ENCODE results near the gene AP5S1.
A peak's percentile ranks its signal among the peaks of the same experiment; 100 is the strongest.

AP5S1 gene

DNA sequence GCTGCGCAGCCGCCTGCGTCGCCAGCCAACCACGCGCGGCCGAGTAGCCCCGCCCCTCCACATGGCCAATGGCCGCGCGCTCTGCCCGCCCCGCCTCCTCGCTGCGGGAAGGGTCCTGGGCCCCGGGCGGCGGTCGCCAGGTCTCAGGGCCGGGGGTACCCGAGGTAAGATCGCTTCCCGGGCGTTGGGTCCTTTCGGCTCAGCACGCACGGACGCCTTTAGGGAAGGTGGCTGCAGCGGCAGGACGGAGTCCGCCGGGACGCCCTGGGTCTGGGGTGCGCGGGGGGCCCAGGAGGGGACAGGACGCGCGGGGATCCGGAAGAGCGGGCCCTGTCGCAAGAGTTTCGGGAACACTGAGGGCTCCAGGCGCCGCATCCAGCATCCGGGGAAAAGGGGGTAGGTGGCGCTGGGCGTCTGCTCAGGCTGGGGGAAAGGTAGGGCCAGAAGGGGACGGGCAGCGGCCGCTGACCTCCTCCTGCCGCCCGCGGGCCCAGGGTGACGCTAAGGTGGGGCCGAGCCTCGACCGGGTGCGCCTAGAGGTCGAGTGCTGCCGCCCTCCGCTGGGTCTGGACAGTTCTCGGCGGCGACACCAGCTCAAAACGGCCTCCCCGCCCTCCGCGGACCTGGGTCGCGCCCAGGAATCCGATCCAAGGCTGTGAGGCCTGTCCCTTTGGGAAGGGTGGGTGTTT is 26.5 kb downstream of the AP5S1 start, which contains the start of gene MAVS:
MAVS (plus strand) TSS at position 95 of the 689 bp plus-strand sequence. CDS start 7,791 bp downstream, outside the sequence.
- peak; percentile 89 to 90 for DNase-seq

DNA sequence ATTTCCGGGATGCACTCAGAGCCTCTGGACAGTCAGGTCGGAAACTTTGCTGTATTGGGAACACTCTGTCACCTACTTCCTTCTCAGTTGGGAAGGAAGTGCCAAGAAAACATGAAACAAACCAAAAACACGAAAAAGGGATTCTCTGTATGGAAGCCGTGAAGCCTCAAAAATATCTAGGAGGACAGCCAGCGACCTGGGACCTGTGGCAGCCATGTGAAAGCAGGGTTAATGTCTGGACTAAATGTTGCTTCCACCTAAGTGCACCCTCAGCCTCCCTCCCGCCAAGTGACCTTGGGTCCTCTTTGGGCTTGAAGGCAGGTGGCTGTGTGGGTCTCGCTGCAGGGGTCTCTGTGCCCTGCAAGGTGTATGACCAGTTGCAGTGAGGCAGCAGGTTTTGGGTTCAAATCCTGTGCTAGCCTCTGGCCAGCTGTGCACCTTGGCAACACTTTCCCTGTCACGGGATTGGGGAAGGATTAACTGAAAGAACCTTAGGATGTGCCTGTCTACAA is 27.1 kb downstream of the AP5S1 start:
- DNase-seq = peak in 1 of 2 experiments; percentile 11

DNA sequence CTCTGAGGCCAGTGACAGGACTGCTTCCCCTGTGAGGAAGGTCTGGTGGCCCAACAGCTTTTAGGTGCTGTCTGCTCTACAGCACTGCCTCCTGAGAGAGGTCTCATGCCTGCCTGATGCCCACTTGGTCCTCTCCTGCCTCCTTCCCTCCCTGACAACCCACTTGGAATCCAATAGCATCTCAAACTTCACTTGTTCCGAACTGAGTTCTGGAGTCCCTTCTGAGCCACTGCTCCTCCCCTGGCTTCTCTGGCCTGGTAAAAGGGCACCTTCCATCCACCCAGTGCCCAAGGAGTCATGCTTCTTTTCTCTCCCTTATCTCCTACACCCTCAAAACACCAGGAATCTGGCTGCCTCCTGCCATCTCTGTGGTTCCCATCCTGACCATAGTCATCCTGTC is 28.2 kb downstream of the AP5S1 start:
- DNase-seq = no peak

DNA sequence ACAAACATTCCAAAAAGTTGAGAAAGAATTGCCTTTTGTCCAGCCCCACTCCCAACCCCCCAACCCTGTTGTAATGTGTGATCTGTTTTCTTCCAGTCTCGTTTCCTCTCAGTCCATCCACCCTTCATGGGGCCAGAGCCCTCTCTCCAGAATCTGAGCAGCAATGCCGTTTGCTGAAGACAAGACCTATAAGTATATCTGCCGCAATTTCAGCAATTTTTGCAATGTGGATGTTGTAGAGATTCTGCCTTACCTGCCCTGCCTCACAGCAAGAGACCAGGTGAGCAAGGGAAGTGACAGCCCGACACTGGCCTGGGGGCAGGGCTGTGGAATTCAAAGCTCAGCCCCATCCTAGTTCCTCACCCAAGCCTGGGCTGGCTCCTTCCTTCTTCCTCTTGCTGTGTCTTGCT is 34.1 kb downstream of the AP5S1 start:
- DNase-seq = no peak

DNA sequence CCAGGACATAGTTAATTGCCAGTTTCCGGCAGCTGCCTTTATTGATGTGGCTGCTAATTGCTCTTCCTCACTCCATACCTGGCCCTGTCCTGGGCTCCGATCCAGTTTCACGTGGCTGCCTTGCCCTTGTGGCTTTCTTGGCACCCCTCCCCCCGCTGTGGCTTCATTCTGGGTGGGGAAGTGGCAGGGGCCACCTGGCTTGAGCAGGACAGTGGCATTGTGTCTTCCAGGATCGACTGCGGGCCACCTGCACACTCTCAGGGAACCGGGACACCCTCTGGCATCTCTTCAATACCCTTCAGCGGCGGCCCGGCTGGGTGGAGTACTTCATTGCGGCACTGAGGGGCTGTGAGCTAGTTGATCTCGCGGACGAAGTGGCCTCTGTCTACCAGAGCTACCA is 37.1 kb downstream of the AP5S1 start:
- no peak for DNase-seq

DNA sequence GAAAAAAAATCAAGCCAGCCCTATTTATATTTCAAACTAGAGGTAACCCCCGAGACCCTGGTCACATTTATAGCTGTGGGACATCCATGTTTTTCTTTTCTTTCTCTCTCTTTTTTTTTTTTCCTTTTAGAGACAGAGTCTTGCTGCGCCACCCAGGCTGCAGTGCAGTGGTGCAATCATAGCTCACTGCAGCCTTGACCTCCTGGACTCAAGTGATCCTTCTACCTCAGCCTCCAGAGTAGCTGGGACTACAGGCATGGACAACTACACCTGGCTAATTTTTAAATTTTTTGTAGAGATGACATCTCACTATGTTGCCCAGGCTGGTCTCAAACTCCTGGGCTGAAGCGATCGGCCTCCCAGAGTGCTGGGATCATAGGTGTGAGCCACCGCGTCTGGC is 38.3 kb downstream of the AP5S1 start:
- DNase-seq = no peak

DNA sequence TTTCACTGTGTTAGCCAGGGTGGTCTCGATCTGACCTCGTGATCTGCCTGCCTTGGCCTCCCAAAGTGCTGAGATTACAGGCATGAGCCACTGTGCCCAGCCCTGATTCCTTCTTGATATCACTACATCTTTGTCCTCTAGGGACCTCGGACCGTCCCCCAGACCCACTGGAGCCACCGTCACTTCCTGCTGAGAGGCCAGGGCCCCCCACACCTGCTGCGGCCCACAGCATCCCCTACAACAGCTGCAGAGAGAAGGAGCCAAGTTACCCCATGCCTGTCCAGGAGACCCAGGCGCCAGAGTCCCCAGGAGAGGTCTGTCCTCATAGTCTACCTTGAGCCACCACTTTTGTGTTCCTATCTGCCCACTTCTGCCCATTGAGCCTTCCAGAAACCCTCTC is 40.8 kb downstream of the AP5S1 start:
- DNase-seq = no peak

DNA sequence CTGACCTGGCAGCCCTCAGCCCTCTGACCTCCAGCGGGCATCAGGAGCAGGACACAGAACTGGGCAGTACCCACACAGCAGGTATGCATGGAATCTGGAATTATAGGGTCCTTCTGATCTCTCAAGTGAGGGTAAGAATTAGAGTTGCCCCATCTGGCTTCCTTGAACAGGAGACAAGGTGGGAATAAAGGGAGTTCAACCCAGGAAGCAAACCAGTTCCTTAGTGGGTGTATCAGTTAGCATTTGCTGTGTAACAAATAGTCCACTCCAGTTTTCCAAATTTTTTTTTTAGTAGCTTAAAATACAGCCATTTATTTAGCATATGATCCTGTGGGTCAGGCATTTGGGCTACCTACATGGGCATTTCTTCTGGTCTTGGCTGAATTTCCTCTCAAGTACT is 42.0 kb downstream of the AP5S1 start:
- no peak for DNase-seq

DNA sequence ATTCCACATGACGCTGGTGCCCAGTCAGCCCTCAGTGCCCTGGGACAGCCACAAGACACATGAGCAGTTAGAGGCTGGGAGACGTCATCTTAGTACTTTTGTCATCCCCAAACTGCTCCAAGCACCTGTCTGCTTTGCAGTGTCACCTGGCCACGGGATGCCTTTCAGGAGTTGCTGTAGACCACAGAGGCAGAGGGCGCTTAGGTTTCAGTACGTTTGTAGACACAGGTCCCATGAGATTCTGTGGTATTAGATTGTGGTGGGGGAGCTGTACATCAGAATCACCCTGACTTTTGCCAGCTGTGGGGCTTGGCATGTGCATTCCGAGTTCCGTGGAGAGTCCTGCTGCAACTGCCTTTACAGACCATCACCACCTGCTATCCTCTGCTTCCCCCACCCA is 43.0 kb downstream of the AP5S1 start:
- no peak for DNase-seq

DNA sequence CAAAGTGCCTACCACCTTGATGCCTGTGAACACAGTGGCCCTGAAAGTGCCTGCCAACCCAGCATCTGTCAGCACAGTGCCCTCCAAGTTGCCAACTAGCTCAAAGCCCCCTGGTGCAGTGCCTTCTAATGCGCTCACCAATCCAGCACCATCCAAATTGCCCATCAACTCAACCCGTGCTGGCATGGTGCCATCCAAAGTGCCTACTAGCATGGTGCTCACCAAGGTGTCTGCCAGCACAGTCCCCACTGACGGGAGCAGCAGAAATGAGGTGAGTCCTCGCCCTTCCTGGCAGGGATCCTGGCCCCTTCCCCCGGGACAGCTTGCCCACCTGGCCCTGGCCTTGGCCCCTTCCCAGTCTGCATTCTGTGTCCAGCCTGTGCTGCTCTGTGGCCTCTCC is 44.2 kb downstream of the AP5S1 start:
- DNase-seq = no peak

DNA sequence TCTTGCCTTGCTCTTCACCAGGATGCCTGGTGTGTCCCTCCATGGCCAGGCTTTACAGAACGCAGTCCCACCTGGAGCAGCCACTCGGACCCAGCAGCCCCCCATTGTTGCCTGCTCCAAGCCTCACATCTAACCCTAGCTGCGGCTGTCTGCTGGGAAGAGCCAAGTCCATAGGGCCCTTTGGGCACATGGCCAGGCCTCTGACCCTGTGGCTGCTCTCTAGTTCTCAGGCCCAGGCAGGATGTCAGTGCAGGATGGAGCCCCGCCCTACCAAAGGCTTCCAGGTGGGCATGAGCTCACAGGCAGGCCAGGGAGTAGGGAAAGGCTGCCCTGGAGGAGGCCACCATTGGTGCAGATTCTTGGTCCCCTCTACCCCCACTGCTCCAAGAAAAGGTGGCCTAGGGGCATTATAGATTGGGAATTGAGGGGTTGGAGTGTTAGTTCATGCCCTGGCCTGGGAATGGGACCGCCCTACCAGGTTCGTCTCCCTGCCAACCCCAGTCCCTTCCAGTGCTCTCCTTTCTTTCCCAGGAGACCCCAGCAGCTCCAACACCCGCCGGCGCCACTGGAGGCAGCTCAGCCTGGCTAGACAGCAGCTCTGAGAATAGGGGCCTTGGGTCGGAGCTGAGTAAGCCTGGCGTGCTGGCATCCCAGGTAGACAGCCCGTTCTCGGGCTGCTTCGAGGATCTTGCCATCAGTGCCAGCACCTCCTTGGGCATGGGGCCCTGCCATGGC is 45.0 kb downstream of the AP5S1 start:
- no peak for DNase-seq

DNA sequence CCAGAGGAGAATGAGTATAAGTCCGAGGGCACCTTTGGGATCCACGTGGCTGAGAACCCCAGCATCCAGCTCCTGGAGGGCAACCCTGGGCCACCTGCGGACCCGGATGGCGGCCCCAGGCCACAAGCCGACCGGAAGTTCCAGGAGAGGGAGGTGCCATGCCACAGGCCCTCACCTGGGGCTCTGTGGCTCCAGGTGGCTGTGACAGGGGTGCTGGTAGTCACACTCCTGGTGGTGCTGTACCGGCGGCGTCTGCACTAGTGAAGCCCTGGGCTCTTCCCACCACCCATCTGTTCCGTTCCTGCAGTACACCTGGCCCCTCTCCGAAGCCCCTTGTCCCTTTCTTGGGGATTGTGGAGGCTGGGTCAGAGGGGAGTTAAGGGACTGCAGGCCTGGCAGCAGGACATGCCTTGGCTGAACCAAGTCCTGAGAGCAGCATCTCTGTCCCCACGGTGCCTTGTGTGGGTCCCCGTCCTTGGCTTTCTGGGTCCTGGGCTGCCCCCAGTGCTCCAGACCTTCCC is 45.6 kb downstream of the AP5S1 start:
- no peak for DNase-seq

DNA sequence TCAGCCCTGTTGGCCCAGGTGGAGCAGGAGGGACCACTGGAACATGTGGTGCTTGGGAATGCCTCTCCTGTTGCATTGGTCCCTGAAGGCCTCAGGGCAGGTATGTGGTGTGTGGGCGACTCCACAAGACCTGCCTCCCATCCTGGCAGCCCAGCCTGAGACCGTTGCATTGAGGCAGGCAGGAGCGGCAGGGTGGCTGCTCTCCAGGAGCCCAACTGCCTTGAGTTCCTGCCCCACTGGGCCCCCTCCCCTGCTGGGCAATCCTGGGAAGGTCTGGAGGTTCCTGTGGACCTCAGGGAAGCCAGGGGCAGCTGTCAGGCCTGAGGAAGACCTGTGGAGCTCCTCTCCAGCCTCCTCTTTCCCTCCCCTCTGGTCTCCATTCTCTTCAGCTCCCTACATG is 46.1 kb downstream of the AP5S1 start:
- DNase-seq = no peak

DNA sequence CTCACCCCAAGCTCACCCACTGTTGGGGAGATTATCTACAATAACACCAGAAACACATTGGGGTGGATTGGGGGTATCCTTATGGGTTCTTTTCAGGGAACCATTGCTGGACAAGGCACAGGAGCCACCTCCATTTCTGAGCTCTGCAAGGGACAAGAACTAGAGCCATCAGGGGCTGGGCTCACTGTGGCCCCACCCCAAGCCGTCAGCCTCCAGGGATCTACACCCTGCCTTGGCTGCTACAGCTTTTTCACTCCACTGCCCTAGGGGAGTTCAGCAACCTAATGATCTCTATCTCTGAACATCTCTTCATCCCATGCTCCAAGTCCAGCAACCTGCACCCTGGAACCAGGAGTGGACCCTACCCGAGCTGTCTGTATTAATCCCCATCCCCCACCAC is 47.5 kb downstream of the AP5S1 start:
- DNase-seq = no peak

DNA sequence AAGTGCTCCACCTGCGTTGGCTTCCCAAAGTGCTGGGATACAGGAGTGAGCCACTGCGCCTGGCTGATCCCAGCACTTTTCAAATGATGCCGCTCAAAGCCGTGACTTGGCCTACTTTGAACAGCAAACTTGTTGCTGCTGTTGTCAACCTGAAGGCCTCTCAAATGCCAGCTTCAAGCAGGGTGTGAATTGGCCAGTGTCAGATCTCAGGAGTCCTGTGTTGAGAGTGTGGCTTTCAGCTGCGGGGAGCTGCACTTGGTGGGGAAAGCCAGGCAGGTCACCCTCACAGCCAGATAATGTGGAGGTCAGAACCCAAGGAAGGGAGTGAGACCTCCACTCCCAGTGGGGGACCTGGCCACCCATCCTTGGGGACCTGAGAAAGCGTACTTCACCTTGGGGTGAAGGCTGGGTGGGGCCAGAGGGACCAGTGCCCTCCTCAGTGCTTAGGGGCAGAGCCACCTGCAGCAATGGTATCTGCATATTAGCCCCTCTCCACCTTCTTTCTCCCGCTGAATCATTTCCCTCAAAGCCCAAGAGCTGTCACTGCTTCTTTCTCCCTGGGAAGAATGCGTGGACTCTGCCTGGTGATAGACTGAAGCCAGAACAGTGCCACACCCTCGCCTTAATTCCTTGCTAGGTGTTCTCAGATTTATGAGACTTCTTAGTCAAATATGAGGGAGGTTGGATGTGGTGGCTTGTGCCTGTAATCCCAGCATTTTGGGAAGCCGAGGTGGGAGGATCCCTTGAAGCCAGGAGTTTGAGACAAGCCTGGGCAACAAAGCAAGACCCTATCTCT is 49.7 kb downstream of the AP5S1 start:
- no peak for DNase-seq

DNA sequence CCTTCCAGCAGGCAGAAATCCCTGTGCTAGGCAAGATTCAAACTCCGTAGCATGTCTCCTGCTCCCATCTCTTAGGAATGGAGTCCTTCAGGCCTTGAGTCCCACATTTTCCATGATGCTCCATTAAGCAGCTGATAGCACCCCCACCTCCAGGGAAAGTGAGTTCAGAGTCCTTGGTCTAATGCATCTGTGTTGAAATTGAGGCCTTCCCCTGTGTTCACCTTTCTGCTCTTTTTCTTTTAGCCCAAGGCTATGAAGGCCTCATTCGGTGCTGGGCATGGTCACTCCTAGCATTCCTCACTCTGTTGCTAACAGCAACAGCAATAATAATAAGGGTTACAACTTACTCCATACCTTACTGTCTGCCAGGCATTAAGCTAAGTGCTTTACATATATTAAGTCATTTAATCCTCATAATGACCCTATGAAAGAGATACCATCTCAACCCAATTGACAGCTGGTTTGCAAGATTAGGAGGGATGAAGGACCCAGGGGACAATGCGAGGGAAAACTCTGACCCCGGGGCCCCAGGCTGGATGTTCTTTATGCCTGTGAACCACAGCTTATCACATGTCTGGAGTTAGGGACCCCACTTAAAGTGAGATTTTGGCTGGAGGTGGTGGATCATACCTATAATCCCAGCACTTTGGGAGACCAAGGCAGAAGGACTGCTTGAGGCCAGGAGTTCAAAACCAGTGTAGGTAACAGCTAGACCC is 51.4 kb downstream of the AP5S1 start:
- no peak for DNase-seq

DNA sequence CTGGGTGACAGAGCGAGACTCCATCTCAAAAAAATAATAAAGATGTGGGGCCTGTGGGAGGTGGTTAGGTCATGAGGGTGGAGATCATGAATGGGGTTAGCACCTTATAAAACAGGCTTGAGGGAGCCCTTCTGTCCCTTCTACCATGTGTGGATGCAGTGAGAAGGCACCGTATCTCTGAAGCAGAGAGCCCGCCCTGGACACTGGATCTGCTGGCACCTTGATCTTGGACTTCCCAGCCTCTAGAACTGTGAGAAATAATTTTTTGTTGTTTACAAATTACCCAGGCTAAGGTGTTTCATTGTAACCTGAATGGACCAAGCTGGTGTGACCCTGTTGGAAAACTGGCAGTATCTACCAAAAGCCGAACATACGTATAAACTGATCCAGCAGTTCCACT is 53.2 kb downstream of the AP5S1 start:
- no peak for DNase-seq

DNA sequence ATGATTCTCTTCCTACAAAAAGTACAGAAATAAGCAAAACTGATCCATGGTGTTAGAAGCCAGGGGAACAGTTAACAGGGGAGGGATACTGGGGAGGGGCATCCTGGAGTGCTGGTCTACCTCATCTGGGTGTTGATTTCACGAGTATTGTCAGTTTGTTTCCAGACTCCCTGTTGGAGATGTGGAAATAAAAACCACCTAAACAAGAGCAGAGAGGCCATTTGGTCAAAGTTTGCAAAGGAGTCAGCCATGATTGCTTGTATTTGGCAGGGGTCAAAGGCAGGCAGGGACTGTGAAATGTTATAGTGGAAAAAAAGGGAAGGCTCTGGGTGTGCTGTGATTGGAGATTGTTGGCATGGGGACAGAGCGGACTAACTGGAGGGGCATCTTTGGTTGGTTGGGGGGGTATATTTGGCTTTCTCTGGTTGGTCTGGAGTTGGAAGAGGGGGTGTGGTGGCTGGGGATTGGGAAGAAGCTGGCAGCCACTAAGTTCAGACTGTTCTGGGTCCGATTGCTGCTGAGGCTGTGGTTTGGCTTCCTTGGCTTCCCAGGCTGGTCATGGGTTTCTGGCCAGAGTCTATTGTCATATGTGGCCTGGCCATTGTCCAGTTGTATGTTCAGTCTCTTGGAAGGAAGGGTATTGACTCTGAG is 54.0 kb downstream of the AP5S1 start:
- no peak for DNase-seq

DNA sequence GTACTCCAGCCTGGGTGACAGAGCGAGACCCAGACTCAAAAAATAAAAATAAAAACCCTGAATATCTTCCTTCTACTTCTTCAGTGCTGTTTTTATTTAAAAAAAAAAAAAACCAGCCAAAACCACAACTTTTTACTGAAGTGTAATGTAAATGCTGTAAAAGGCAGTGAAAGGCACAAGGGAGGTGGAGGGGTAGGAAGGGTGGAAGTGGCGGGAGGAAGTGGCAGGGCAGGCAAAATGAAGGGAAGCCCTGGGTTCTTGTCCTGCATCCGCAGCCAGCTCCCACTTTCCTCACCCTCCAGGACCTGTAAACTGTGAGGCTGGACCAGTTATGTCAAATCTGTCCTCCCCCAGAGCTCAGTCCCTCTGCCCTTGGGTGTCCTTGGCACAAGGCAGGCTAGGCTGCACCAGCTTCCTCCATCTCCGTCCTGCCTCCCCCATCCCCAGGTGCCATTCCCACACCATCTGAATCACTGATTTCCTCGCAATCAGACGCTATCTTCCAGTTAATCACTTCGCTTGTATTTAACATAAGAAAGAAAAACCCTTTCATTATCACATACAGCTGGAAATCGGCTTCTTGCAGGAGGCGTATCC is 55.1 kb downstream of the AP5S1 start:
- DNase-seq = no peak

DNA sequence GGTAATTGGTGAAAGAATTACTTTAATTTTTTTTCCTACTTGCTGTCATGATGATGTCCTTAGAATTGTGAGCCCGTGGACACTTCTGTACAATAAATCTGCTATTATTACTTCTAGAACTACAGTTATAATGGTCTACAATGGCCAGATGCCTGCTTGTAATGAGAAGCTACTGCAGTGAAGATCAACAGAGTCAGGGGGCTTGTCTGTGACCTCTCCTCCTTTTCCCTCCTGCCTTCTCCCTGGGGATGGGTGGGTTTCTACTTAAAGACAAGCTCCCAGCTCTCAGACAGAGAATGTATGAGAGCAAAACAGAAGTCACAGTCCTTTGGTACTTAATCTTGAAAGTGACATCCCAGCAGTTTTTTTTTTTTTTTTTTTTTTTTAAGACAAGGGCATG is 55.7 kb downstream of the AP5S1 start:
- DNase-seq = no peak

DNA sequence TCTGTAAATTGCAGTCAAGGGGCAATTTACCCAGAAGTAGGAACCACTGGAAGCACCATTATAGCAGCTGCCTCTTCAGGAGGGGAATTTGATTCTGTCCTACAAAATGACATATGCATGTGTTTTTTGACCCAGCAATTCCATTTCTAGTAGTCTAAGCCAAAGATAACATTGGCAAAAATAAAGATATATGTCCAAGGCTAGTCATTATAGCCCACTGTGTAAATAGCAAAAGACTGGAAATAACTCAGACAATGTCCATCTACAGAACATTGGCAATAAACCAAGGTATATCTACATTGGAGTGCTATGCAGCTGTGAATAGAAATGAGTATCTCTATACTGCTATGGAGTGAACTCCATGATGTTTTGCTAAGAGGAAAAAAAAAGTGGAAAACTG is 56.3 kb downstream of the AP5S1 start:
- DNase-seq = no peak

Measured in activated CD4-positive, alpha-beta T cell treated with anti-CD3 and anti-CD28 coated beads, Interleukin-2, amount 50 U/mL, for 48 hours (primary cell).